GM19395 (cell line): ENCODE measurements around the gene NAPSA.
"Not testable (repeated sequence)": the region's sequence is repeated elsewhere in the genome, so short reads cannot be mapped to it uniquely, and the experiment has no call there.

ENCODE experiments used
- ATAC-seq: cut with Tn5 transposase; IDR thresholded peaks from one replicate; pipeline ENCODE4 v1.9.1; 2021; ENCODE audit warnings: mild to moderate bottlenecking, moderate library complexity; ENCODE audit not compliant: unreplicated experiment

NAPSA gene

GRCh38 chr19:50361290-50362029 is 4.0 kb downstream of the NAPSA start:
- no peak for ATAC-seq

GRCh38 chr19:50359328-50359818 is 6.1 kb downstream of the NAPSA start:
- ATAC-seq, result no peak

DNA sequence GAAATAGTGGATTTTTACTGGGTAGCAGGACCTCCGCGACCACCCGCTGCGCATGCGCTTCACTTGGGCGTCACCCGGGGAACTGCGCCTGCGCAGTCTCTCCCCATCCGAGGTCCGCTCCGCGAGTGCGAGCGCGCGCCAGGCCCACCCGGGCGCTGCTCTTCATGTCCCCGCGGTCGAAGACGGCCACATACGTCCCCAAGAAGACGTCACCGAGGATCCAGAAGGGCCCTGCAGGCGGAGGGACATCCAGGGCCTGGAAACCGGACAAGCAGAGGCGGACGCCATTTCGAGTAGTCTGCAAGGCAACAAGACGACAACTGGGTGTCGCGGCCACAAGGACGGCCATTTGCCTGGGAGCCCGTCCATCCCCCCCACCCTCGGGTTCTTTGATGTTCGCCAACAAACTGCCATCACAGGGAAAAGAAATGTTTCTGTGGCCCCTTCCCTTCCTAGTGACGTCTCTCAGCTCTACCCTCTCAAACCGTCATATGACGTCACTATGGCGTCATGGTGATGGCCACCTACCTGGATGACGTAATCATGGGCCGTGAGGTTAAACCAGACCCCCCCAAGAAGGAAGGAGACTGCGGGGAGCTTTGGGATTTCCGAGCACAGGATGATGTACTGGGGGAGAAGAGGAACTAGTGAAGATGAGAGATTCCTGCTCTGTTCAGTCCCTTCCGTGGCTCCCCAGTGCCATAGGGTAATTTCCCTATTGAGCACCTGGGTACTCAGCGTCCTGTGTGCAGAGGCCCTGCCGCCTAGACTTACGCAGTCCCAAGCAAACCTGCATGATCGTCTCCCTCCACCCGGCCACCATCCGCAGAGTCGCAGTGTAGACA is 6.7 kb downstream of the NAPSA start:
- no peak for ATAC-seq

DNA sequence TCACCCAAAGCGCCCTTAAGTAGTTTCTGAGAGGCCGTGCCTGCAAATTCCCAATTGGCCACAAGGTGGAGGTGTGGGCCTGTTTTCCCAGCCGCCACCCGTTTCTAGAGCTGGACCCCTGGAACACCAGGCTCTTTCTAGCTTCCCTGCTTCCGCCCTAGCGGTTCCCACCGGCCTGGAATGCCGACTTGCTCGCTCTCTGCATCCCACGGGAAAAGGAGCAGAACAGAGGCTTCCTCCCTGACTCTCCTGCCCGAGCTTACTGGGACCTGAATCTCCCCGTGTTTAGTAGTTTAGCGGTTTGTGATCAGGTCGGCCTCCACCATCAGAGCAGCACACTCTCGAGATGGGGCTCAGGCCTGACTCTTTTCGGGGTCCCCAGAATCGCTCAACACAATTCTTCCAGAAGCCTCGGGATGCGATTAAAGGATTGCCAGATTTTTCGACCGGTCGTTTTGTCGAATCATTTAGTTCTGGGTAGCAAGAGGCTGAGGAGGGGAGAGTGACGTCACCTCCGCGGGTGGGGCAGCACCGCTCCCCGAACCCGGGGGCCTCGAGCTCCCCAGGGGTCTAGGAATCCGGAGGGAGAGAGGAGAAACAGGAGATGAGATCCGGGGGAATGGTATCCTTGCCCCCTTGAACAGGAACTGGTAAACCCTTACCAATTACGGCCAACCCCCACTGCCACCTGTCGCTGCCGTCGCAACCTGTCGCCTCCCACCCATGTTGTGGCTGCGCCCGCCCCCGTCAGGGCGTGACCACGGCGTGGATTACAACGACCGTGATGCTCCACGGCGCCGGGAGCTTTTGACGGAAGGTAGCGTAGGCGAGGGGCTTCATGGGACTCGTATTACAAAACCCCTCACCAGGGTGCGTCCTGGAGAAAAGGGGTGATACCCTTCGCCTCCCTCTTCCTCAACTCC is 8.0 kb downstream of the NAPSA start:
- peak; percentile 64 for ATAC-seq

GRCh38 chr19:50356691-50357177 is 8.7 kb downstream of the NAPSA start:
- ATAC-seq, result no peak

- not testable (repeated sequence) for ATAC-seq
Observed at GRCh38 chr19:50353487-50353880, 12.0 kb downstream of the NAPSA start.

DNA sequence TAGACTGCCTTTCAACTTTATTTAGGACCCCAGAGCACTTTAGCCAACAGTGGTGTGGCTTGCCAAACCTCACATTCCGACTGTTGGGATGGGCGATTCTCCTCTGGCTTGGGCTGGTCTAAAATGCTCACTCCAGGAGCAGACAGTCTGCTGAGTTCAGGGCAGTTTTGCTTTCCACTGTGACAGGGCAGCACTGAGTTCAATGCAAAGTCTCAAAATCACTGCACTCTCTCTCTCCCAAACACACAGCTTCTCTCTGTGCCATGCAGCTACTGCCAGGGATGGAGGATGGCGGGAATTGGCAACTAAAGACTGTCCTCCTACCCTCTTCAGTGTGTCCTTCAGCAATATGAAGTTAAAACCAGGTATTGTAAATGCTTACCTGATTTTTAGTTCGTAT is 13.2 kb downstream of the NAPSA start:
- no peak for ATAC-seq

GRCh38 chr19:50349277-50350057 is 16.0 kb downstream of the NAPSA start:
- ATAC-seq, result no peak

DNA sequence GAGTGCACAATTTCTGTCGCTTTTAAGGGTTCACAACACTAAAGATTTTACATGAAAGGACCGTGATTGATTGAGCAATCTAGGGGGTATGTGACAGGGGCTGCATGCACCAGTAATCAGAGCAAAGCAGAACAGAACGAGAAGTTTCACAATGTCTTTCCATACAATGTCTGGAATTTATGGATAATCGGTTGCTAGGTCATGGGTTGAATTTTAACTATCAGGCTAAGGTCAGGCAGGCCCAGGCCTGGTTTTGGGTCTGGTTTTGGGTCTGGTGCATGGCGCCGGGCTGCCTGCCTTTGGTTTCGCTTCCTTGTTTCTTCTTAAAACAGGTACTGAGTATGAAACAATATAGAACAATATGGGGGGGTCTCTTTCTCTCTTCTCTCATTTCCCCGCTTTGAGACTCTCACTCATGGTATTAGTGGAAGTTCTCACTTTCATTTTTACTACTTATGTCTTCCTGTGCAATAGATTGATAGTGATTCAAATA is 18.3 kb downstream of the NAPSA start:
- ATAC-seq, result peak; percentile 56

DNA sequence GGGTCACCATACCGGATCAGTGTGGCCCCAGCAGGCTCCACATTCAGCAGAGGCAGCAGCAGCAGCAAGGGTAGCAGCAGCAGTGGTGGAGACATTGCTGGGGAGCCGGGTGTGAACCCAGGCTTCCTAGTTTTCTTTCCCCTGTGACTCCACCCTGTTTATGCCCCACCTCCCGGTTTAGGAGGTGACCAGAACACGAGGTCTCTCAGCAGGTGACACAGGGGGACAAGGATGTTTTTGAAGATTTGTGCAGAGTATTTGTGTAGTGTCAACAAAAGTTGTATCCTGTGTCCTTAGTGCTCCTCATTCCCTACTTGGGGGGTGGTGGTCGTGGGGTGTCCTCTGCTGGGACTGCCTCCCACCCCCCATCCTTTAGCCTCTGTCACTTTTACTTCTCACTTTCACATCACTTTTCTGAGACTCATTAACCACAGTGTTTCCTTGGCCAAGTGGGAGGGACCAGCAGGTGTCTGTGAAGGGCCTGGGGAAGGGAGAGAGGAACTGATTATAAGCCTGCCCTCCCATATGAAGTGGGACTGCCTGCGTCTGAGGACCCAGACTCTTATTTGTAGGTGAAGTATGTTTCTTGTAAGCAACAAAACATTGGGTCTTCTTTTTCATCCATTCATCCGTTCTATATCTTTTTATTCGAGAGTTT is 20.6 kb downstream of the NAPSA start:
- ATAC-seq, result peak; percentile 57

GRCh38 chr19:50341091-50341564 is 24.3 kb downstream of the NAPSA start:
- no peak for ATAC-seq

- ATAC-seq, result no peak
Observed at GRCh38 chr19:50340331-50340730, 25.1 kb downstream of the NAPSA start.

- not testable (repeated sequence) for ATAC-seq
Observed at GRCh38 chr19:50337031-50337430, 28.4 kb downstream of the NAPSA start.

GRCh38 chr19:50334741-50335421 is 30.6 kb downstream of the NAPSA start:
- no peak for ATAC-seq

GRCh38 chr19:50333737-50334617 is 31.5 kb downstream of the NAPSA start:
- ATAC-seq, result peak; percentile 29

DNA sequence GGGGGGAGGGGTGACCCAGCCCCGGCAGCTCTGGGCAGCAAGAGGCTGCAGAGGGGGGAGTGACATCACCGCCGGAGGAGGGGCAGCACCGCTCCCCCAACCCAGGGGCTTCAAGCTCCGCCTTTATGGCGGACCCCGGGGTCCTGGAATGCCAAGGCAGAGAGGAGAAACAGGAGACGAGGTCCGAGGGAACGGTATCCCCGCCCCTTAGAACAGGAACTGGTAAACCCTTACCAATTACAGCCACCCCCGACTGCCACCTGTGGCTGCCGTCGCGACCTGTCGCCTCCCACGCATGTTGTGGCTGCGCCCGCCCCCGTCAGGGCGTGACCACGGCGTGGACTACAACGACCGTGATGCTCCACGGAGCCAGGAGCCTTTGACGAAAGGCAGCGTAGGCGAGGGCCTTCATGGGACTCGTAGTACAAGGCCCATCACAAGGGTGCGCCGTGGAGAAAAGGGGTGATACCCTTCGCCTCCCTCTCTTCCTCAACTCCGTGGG is 32.2 kb downstream of the NAPSA start:
- peak; percentile 49 for ATAC-seq
